ENCODE results near the gene PHLDB1. TPM values are rescaled to one million over a fixed set of nuclear protein-coding genes. Genes with fewer than 3 reads are reported as not detected.

Gene PHLDB1
- polyA plus RNA-seq, 2 of the 4 experiments (the other 2 are of a cell fraction): 5.9 to 20.0 TPM

- 96% methylated on average over 6 of the region's 6 CpGs for WGBS (ENCODE audit: missing lambda C conversion rate)
- H3K9me3 ChIP-seq: no peaks in the 10 kb centered on the region
- H3K4me1 ChIP-seq: peaks cover 5% of the 10 kb centered on the region; the same call in 2 of the 3 replicates
- H3K4me2 ChIP-seq: no peak overlapping the region
- ATAC-seq (no peak), DNase-seq (ENCODE audit: low read depth in 1 of 2, low spot score in 1 of 2) (no peak), FAIRE-seq (no peak)
- no peak for TF ChIP-seq POLR2A (IDR thresholded peaks at IDR 0.05; ENCODE audit: low read length)
- TF ChIP-seq RARB (CRISPR knock-in tag; IDR thresholded peaks at IDR 0.05): no peak
- TF ChIP-seq TP53 (CRISPR knock-in tag; IDR thresholded peaks at IDR 0.05): no peak
- TF ChIP-seq MAZ (IDR thresholded peaks at IDR 0.05; ENCODE audit: borderline replicate concordance, low read depth, low read length): no peak
- no peak for TF ChIP-seq HDAC2 (IDR thresholded peaks at IDR 0.05)
- no peak for TF ChIP-seq FOSL2 (IDR thresholded peaks at IDR 0.05)
- no peak for TF ChIP-seq FOSL2 (CRISPR knock-in tag; IDR thresholded peaks at IDR 0.05)
- POLR2A ChIA-PET: no interaction called here
- H3K4me3 ChIP-seq: no peak overlapping the region
- H3K27ac ChIP-seq: no peak overlapping the region
- CTCF ChIA-PET: interaction anchor here (0.7 to 1.7 kb wide), 3 partner anchors 14 to 44 kb away, joined by 3 to 6 read pairs (median 5); no protein-coding TSS in a partner anchor
Observed at GRCh38 chr11:118638726-118639125, 31.3 kb downstream of the PHLDB1 start.

- POLR2A ChIA-PET: no interaction called here
- 89% methylated on average over 4 of the region's 4 CpGs for WGBS (ENCODE audit: missing lambda C conversion rate)
Observed at GRCh38 chr11:118639899-118640298, 32.5 kb downstream of the PHLDB1 start.

DNA sequence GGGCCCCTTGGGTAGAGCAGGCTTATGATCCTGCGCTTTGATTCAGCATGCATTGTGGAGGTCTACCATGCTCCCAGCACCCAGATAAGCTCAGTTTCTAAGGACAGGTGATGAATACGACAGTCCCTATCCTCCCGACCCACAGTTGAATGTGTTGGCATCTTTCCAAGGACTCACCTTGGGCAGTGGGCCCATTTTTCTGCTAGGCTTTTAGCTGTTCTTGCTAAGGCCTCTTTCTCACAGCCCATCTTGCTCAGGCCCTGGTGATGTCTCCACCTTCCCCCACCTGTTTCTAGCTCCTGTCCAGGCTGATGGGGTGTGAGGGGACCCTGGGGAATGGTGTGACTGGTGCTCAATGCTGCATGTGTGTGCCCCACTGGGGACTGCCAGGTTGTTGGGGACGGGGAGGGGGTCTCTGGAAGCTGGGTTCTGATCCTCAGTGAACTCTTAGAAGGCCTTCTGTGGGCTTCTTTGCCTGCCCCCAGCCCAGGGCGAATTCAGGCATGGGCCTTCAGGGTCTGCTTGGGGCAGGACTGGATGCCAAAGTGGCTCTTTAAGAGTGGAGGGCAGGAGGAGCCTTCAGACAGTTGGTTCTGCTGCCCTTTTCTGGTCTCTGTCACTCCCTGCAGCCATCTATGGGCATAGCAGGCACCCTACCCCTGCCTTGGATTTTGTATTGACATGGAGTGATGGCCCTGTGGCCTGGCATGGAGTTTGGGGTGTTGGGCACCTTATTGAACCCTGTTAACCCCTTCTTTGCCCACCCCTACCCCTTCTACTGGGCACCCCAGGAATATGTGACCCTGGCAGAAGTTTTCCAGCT lies 33.1 kb downstream of the PHLDB1 start:
- TF ChIP-seq RAD21 (conservative IDR thresholded peaks at IDR 0.05 in 1 of 2, IDR thresholded peaks at IDR 0.05 in 1 of 2): peak; percentile 27 to 31; a peak in 3 of 5 replicates
- TF ChIP-seq, protein P1, sequence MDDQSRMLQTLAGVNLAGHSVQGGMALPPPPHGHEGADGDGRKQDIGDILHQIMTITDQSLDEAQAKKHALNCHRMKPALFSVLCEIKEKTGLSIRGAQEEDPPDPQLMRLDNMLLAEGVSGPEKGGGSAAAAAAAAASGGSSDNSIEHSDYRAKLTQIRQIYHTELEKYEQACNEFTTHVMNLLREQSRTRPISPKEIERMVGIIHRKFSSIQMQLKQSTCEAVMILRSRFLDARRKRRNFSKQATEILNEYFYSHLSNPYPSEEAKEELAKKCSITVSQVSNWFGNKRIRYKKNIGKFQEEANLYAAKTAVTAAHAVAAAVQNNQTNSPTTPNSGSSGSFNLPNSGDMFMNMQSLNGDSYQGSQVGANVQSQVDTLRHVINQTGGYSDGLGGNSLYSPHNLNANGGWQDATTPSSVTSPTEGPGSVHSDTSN (IDR thresholded peaks at IDR 0.05): no peak
- DNase-seq (ENCODE audit: low read depth in 1 of 2, low spot score in 1 of 2) (no peak), FAIRE-seq (no peak), ATAC-seq (peak in 1 of 2 experiments; percentile 72; a peak in 4 of 6 replicates)
- no peak overlapping the region for H3K27ac ChIP-seq
- ChIA-PET CTCF (interaction anchor here (0.9 to 2.0 kb wide), 7 partner anchors 14 to 50 kb away, joined by 3 to 6 read pairs (median 5); partner anchors contain the start of gene PHLDB1), POLR2A (no interaction called here)
- H3K4me3 ChIP-seq: no peak overlapping the region
- peaks cover 5% of the 10 kb centered on the region; the same call in 2 of the 3 replicates for H3K4me1 ChIP-seq
- WGBS (ENCODE audit: missing lambda C conversion rate): 58% methylated on average over 5 of the region's 5 CpGs
- no peak overlapping the region for H3K4me2 ChIP-seq
- no peaks in the 10 kb centered on the region for H3K9me3 ChIP-seq

More at GRCh38 chr11:118639899-118640298, 32.5 kb downstream of the PHLDB1 start:
- no peak overlapping the region for H3K4me2 ChIP-seq
- no peaks in the 10 kb centered on the region for H3K9me3 ChIP-seq
- ATAC-seq (no peak), FAIRE-seq (no peak), DNase-seq (ENCODE audit: low read depth in 1 of 2, low spot score in 1 of 2) (no peak)
- H3K27ac ChIP-seq: no peak overlapping the region
- TF ChIP-seq RARB (CRISPR knock-in tag; IDR thresholded peaks at IDR 0.05) (no peak), BCL3 (IDR thresholded peaks at IDR 0.05) (no peak), ESRRA (IDR thresholded peaks at IDR 0.05; ENCODE audit: borderline replicate concordance, low read length) (no peak), ZC3H11A (IDR thresholded peaks at IDR 0.05) (no peak), MYC (IDR thresholded peaks at IDR 0.05; ENCODE audit: borderline replicate concordance, low read length) (no peak), SREBF2 (IDR thresholded peaks at IDR 0.05) (no peak), CHD2 (IDR thresholded peaks at IDR 0.05; ENCODE audit: low read length, partially characterized antibody) (no peak), HOXB5 (CRISPR knock-in tag; IDR thresholded peaks at IDR 0.05) (no peak), CBX2 (IDR thresholded peaks at IDR 0.05; ENCODE audit: borderline replicate concordance, low read depth) (no peak)
- H3K4me3 ChIP-seq: no peak overlapping the region
- CTCF ChIA-PET: interaction anchor here (1.0 to 2.0 kb wide), 6 partner anchors 19 to 50 kb away, joined by 4 to 6 read pairs (median 5); partner anchors contain the start of gene PHLDB1
- peaks cover 5% of the 10 kb centered on the region; the same call in 2 of the 3 replicates for H3K4me1 ChIP-seq
